ENCODE measurements around the gene NCEH1.

DNA sequence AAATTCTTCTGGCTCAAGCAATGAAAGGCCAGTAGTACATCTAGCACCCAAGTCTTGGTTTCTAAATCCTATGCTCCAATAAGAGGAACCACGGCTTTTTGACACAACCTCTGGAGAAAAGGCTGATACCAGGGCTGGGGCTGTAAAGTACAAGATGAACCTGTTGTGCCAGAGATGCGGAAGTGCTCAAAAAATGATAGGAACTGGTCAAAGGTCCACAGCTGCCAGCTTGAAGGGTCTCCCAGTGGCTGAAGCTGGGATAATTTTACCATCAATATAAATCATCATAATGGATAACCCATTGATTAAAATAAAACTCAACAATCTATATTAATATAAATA is 558 bp upstream of the NCEH1 start:
- TF ChIP-seq POLR2A (IDR thresholded peaks at IDR 0.05; ENCODE audit: low read depth, low read length) (no peak), TAF1 (IDR thresholded peaks at IDR 0.05; ENCODE audit: borderline replicate concordance, low read depth, low read length) (no peak)

All from GM12892 (cell line).